Measurements from ENCODE around the gene SLC35D1. TPM values are rescaled to one million over a fixed set of nuclear protein-coding genes. Genes with fewer than 3 reads are reported as not detected.
"Not testable (repeated sequence)": the region's sequence is repeated elsewhere in the genome, so short reads cannot be mapped to it uniquely, and the experiment has no call there.

Gene SLC35D1
- 10.1 and 18.3 TPM in 2 replicates for total RNA-seq

DNA sequence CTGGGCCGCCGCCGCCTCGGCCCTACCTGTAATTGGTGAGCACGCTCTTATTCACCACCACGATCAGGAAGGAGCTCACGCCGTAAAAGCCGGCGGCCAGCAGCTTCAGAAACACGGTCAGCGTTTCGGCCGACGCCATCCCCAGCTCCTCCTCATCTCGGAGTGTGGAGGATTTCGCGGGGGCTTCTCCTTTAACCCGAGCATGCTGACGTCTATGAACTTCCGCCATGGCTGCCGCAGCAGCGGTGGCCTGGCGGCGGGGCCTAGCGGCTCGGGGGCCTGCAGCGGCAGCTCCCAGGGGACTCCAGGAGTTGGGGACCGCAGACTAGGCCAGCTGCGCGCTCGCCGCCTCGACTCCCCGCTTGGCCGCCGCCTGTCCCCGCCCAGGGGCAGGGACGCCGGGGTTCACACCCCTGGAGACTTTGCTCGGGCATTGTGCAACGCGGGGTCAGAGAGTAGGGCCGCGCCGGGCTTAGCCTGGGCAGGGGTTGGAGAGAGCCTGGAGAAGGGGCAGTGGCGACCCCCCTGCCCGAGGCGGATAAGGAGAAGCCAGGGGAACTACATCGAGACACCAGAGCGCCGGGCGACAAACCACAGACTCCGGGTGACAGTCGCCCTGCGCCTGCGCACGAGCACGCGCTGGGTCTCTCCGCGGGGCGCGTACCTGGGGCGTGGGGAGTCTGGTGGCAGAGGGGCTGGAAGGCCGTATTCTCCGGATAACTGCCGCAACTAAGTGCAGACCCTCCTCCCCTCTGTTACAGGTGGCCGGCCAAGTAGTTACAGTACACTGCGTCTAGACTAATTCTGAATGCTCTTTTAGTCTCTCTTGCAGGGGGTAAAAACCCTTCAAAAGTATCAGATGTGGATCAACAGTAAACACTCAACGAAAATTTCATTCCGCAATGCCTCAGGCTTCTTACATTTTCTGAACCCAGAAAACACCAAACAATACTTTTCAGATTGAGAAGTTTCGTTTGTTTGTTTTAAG lies at the start of gene SLC35D1:
Gene SLC35D1, minus strand, starts transcription at position 364 of the 988 bp plus-strand sequence. Its CDS starts 135 bp downstream, at position 229.
- DNase-seq (ENCODE audit: low read depth): peak; percentile 25

DNA sequence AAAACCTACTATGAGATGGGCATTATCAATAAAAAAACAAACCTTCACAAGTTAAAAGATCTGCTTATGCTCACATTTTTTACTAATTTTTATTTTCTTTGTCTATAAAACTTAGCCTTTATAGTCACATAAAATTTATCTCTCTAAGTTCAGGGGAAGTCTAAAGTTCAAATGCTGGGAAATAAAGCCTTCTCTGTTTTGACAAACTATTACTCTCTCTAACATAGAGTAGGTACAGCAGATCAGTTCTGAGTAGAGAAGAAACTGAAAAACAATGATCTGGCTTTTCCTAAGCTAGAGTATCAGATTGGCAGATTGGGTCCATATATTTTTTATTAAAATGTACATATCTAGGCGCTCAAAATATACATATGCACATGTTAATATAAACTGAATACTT lies 49.6 kb upstream of the SLC35D1 start:
- DNase-seq (ENCODE audit: low read depth): no peak

DNA sequence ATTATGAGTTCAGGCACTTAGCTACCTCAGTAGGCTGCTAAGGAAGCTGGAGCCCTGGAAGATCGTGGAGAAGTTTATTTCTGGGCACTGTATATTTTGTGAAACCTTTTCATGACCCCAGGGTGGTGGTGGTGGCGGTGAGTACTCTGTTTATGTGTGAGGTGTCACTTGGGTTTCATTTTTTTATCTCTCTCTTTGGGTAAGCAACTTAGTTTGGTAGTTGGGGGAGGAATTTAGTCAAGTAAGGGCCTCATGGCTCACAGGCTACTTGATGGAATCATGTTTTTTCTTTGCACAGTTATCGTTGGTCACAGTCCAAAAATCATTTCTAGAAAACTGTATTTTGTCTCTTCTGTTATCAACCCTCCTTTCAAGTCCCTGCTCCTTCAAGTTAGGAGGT lies 46.9 kb upstream of the SLC35D1 start:
- DNase-seq (ENCODE audit: low read depth): no peak

DNA sequence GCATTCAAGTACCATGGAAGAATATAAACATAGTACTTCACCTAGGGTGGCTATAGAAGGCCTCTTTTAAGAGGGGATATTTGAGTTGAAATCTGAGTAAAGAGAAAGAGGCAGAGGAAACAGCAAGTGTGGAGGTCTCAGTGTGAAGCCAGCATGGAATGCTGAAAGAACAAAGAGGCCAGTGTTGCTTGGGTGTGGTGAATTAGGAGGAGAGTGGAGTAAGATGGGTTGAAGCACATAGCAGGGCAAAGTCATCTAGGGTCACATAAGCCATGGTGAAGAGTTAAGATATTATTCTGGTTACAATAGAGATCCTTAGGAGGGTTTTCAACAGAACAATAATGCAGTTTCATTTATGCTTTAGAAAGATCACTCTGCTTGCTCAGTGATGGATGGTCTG lies 43.4 kb upstream of the SLC35D1 start:
- DNase-seq (ENCODE audit: low read depth): no peak

DNA sequence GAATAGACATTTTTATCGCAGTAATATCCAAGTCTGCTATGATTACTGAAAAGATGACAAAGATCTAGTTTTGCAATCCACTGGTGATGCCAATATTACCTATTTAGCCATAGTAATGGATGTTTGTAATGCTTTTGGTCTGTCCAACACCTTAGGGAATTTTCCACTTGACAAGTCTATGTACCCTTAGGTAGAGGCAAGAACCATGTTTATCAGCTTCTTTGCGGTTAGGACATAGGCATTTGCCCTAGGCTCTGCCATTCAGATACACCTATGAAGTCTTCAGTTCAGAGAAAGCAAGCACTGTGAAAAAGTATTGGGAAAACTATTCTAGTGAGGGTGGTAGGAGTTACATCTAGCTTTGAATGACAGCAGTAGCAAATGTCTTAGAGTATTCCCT lies 40.2 kb upstream of the SLC35D1 start:
- DNase-seq (ENCODE audit: low read depth): peak; percentile 13

DNA sequence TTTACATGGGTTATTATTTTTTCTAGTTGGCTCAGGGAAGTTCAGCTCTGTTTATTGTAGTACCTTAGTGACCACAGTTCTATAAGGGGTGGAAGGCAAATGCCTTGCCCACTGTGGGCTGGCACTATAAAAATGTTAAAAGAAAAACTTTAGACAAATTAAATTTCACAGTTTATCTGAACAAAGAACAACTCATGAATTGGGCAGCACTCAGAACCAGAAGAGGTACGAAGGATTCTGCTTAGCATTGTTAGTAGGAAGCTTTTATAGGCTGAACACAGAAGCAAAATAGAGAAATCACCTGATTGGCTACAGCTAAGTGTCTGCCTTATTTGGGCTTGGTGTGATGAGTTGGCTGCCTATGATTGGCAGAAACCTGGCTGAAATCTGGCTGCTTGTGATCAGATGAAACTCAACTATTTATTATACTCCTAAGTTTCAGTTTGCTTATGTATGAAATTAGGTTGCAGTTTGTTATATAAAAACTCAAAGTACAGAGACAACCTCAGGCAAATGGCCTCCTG lies 35.8 kb upstream of the SLC35D1 start:
- no peak for DNase-seq (ENCODE audit: low read depth)

DNA sequence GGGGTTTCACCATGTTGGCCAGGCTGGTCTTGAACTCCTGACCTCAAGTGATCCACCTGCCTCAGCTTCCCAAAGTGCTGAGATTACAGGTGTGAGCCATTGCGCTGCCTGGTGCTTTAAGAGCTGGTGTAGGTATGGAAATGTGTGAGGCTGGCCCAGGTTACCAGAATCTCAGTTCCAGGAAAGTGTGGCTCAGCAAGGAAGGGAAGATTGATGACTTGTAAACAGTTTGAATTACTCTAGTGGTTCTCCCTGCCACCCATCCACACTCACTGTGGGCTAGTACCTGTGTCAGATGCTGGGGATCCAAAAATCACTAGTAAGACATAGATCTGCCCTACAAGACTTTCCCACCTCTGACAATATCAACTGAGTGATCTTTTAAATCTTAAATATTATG lies 34.5 kb upstream of the SLC35D1 start:
- no peak for DNase-seq (ENCODE audit: low read depth)

DNA sequence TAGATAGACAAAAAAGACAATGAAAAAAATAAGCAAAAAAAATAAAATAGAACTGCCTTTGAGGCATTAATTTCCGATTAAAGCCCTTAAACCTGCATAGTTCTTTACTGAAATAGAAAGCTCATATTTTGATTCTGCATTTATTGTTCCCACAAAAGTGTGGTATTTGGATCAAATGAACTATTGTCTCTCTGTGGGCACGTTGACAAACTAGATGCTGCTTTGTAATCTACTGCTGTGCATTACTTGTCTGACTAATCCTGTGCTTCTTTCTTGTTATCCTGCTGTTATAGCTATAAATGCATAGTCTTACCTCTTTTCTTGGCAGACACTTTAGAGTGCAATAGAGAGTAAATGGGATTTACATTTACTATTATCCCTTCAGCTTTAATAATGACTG lies 31.4 kb upstream of the SLC35D1 start:
- no peak for DNase-seq (ENCODE audit: low read depth)

DNA sequence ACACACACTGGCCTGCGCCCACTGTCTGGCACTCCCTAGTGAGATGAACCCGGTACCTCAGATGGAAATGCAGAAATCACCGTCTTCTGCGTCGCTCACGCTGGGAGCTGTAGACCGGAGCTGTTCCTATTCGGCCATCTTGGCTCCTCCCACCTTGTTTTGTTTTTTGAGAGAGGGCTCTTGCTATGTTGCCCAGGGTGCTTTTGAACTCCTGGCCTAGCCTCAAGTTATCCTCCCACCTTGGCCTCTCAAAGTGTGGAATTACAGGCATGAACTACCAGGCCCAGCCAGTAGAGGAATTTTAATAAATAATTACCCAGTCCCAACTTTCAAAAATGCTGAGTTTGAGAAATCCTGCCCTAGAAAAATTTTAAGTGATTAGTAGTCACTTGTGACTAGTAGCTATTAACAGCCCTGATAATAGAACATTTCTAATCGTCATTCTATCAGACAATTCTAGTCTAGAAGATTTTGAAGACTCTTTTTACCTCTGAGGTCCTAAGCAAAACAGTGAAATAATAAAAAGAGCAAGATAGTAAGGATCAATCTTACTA lies 30.9 kb upstream of the SLC35D1 start:
- no peak for DNase-seq (ENCODE audit: low read depth)

DNA sequence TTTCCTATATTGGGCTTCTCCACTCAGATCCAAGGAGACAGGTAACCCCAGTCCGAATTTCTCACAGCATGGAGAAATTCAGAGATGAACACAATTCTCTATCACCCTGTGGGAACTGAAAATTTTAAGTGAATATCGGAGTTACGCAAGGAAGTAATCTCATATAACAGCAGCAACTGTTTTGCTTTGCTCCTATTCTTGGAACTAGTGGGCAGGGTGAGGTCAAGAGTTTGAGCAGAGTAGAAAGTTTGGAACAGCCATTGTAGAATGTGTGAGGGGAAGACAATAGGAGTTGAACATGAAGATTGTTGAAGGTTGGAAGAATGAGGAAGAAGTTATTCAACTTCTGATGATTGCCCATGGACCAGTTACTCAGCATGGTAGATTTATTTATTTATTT lies 24.3 kb upstream of the SLC35D1 start:
- DNase-seq (ENCODE audit: low read depth): no peak

DNA sequence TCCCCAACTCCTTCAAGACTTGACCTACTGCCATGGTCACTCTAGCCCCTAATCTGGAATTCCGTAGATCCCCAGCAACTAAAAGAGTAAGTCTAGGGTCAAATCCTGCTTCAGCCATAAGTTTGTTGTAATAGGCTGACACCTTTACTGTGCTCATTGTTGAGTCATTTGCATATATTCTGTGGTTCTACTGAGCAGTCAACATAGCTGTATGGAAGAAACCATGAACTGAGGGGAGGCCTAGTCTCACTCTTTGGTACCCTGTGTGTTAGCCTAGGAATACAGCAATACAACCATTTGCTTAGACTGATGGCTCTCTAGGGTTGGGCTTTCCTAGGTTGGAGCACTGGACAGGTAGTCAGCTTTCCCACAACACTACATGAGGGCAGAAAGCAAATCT lies 23.6 kb upstream of the SLC35D1 start:
- DNase-seq (ENCODE audit: low read depth): no peak

DNA sequence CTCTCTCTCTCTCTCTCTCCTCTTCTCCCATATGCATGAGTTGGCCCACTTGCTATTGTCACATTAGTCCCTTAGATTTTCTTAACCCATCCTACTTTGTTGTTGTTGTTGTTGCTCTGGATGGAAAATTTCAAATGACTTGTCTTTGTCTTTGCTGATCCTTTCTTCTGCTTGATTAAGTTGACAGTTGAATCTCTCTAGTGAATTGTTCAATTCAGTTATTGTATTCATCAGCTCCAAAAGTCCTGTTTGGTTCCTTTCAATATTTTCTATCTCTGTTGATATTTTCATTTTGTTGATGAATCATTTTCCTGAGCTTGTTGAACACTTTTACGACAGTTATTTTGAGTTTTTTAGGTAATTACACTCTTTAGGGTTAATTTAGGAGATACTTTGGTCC lies 18.8 kb upstream of the SLC35D1 start:
- no peak for DNase-seq (ENCODE audit: low read depth)

DNA sequence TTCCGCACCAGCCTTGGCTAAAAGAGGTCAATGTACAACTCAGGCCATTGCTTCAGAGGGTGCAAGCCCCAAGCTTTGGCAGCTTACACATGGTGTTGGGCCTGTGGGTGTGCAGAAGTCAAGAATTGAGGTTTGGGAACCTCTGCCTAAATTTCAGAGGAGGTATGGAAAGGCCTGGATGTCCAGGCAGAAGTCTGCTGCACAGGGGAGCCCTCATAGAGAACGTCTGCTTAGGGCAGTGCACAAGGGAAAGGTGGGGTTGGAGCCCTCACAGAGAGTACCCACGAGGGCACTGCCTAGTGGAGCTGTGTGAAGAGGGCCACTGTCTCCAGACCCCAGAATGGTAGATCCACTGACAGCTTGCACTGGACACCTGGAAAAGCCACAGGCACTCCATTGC lies 13.7 kb upstream of the SLC35D1 start:
- not testable (repeated sequence) for DNase-seq (ENCODE audit: low read depth)

DNA sequence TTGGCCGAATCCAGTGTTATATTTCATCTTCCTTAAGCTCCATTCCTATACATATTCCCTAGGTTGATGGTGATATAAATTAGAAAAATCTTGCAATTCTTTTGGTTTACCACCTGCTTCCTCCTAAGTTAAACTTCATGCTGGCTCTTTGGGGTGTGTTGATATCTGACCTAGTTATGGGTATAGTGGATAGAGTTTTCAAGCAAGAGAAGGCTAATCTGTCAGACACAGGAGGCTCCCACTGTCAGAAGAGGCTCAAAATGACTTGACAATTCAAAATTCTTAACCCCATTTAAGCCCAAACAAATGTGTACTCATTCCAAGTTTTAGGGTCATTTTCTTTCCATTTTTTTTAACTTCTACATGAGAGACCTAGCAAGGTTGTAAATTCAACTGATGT lies 8.5 kb upstream of the SLC35D1 start:
- no peak for DNase-seq (ENCODE audit: low read depth)

DNA sequence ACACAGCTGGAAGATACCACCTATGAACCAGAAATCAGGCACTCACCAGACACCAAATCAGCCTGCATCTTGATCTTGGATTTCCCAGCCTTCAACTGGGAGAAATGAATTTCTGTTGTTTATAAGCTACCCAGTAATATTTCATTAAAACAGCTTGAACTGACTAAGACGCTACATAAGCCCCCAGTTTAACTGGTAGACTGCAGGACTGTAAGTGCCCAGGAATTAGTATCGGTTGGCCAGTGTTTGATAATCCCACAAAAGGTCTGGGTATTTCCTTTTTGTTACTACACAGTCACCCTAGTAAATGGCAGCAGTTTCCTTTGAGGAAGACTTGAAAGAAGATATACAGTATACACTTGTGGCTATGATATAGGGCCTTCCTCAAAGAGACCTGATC lies 7.3 kb upstream of the SLC35D1 start:
- no peak for DNase-seq (ENCODE audit: low read depth)

DNA sequence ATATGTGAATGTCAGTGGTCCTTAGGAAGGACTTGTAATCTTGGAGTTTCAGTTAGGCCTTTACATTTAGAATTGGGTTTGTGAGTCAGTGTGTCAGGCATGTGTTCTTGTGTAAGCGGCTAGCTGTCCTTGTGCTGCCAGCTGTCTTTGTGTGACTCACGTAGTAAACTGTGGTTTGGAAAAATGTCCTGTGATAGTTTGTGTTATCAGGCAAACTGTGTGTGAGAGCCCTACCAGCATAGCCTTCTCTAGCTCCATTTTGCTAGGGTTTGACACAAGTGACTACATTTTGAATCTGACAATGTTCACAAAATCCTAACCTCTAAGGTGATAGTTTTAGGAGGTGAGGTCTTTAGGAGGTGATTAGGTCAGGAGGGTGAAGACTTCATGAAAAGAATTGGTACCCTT lies 6.9 kb upstream of the SLC35D1 start:
- DNase-seq (ENCODE audit: low read depth): peak; percentile 99

DNA sequence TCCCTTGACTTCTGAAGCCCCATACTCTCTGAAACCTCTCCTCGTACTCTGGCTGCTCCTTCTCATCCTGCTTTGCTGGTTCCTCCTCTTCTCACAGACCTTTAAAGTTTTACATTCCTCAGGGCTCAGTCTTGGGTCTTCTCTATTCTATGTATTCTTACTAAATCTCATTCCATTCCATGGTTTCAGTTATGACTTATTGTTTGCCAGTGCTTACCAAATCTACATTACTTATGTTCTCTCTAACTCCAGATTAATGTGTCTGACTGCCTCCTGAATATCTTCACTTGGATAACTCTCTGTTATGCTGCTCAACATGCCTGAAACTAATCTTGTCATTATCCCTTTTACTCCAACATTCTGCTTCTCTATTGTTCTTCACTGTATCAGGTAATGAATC lies 5.4 kb upstream of the SLC35D1 start:
- peak; percentile 29 for DNase-seq (ENCODE audit: low read depth)

DNA sequence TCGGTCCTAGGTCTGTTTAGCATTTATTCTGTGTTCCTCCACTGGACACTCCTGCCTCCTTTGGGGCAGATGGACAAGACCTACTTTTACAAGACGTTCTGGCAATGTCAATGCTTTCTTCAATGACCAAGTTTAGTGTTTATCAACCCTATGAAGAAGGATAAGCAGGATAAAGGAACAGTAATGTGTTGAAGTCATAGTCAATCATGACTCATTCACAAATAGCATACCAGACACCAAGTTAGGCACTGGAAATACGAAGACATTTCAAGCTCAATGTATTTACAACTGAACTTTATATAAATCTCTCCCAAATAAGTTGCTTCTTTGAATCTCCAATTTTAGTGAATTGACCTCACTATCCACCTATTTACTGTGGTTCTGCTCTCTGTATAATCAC lies 4.8 kb upstream of the SLC35D1 start:
- DNase-seq (ENCODE audit: low read depth): peak; percentile 40

DNA sequence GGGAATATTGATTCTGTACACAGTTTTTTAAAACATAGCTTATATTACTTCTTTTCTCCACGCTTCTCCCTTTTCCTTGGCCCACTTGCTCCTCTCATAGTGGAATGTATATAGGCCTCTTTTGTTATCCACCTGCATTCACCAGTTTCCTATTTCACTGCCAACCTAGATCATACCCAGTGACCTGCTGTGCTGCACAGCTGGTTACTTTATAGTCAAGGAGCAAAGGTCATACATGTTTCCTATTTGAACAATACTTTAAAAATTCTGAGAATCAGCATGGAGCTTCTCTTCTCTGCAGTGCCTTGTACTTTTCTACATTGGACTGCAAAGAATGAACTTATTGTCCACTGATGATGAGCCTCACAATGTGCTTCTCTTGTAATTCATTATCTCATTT lies 4.3 kb upstream of the SLC35D1 start:
- no peak for DNase-seq (ENCODE audit: low read depth)

DNA sequence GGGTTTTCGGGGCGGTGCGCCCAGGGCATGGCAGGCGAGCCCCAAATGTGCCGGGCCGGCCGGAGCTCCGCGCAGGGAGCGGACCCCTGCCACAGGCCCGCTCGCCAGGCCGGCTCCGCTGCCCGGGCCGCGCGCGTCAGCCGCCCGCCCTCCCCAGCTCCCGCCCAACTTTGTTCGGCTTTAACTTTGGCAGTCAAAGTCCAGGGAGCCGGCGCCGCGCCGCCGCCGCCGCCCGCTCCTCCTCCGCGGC lies 488 bp downstream of the SLC35D1 start:
- DNase-seq (ENCODE audit: low read depth): no peak

DNA sequence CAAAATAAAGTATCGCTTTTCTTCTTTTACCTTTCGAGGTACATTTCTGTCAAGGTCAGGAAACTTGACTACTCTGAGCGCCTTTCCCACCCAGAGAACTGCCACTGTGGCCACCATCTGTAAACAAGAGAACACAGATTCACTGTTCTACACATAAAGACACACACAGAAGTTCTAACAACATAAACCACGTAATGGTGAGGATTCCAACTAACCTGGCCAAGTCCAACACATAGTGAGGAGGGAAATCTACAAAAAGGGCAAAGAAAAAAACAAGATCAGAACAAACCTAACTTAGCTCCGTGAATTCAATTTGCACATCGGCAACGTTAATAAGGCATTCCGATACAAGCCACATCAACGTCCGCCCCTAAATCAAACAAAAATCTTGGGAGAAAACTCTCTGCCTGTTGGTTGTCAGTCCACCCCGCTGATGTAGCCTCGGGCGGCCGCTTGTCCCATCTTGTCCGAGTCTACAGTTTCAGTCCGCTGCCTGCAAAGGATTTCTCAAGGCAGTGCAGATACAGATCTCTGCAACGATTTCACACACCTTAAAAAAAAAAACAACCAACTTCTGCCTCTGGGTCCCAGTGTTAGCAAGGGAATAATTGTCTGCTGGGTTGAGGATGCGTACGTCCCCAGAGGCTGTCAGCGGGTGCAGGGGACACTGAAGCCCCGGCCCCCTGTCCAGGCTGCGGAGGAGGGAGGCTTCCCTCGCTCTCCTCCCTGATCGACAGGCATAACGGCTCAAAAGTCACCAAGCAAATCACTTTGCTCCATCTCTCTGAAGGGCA lies 1.0 kb downstream of the SLC35D1 start:
- peak; percentile 42 for DNase-seq (ENCODE audit: low read depth)

DNA sequence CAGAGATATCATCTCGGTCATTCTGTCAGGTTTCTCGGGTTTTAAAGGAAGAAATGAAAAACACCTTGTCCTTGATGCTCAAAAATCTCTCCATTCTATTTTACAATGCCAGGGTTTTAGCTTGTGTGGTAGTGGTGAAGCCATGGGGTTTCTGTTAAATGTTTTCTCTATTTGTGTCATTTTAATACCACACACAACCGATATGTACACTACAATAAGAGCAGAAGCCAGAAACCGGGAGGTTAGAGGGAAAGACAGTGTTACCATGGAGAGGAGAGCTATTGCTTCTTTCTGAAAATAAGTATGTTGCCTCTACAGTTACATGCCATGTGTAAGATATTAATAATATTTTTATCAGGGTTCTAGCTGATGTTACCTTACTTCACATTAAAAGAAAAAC lies 2.8 kb downstream of the SLC35D1 start:
- no peak for DNase-seq (ENCODE audit: low read depth)

All from renal cortical epithelial cell (primary cell).